HG03432 (cell line): ENCODE measurements around the gene C9orf78.

Experiments used
- ATAC-seq: cut with Tn5 transposase; IDR thresholded peaks from one replicate; pipeline ENCODE4 v1.9.1; 2021; ENCODE audit warnings: mild to moderate bottlenecking, moderate library complexity; ENCODE audit not compliant: unreplicated experiment

C9orf78 gene

GRCh38 chr9:129835128-129835859, at the start of gene C9orf78, which contains the start of gene USP20:
C9orf78 (minus strand) TSS chr9:129835275; CDS start chr9:129835221, 54 bp downstream.
USP20 (plus strand) TSS chr9:129835458; CDS start chr9:129852556, 17,098 bp downstream.
- peak; percentile 95 for ATAC-seq

DNA sequence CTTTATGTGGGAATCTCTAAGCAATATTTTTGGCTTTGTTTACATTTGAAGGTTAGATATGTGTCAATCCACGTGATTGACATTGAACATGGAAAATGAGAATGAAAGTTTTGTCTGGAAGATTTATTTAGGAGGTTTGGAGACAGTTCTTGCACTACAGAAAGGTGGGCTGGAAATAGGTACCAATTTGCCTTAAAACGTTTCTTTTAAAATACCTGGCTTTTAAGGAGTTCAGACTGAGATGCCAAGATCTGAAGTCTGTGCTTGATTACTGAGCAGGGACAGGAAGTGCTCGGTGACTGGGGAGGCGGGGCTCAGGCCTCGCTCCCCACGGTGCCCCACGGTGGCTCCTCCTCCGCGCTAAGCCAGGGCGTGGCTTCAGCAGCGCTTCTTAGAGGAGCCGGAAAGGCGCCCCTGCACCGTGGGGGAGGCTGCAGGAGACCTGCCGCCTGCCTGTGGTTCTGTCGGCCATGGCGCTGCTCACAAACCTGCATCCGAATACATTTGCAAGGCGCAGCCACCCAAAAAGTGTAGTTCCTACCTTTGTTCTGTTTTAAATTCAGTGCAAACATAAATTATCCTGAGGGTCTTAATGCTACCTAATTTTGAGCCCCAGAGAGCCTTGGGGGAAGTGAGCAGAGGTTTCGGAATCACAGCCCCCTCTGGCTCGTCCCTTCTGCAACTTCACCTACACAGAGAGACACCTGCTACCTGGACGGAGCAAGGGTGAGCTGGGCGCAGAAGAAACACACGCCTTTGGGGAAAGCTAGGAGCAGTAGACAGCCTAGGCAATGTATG, 49.3 kb upstream of the C9orf78 start:
- ATAC-seq = peak; percentile 46

DNA sequence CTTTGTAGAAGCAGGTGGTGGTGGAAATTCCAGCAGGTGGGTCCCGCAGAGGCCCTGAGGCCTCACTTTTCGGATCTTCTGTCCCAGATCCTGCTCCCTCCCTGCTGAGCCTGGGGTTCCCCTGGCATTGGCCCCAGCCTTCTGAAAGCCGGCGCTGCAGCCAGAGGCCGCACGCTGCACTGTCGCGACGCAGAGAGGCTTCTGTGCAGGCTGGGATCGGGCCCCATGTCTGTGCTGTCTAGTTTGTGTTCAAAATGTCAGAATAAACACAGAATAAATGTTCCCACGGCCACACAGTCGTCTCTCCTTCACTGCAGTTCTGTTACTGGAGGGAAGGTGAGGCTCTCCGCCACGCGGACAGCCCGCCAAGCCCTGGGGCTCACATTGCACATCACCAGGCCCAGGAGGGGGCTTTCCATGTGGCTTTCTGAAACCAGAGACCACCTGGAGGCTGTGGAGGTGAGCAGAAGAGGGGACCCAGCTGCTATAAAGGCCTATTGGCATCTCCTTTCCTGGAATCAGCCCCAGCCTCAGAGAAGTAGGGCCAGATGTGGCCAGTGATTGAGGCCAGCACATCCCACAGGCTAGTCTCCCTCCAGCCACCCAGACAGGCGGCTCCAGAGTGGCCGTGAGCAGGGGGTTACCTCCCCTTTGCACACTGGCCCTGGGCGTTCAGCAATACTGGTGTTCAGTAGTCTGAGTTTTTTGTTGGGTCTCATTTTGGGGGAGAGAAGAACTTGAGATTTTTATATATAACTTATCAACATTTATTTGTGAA, 46.7 kb upstream of the C9orf78 start:
- no peak for ATAC-seq

GRCh38 chr9:129880654-129881546, 45.8 kb upstream of the C9orf78 start:
- no peak for ATAC-seq

GRCh38 chr9:129879991-129880653, 45.0 kb upstream of the C9orf78 start:
- ATAC-seq = no peak

DNA sequence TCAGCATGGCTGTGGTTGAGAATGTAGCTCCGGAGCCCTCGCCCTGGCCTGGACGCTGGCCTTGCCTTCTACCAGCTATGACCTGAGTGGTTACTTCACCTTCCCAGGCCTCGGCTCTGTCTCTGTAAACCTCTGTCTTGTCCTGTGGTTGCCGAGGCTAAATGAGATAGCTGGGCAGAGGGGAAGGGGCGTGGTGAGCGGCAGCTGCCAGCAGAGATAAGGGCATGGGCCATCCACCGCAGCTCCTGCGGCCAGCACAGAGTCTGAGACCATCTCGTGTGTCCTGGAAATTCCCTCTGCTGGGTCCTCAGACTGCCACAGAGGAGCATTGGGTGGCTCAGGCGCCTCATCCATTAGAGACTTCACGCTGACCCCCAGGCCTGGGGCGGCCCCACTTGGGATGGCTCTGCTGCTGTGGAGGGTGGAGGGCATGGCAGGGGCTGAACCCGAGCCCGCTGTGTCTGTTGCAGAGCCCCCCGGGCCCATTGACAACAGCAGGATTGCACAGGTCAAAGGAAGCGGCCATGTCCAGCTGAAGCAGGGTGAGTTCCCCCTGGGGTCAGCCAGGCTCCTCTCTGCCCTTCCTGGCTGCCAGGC, 44.1 kb upstream of the C9orf78 start:
- ATAC-seq = no peak

DNA sequence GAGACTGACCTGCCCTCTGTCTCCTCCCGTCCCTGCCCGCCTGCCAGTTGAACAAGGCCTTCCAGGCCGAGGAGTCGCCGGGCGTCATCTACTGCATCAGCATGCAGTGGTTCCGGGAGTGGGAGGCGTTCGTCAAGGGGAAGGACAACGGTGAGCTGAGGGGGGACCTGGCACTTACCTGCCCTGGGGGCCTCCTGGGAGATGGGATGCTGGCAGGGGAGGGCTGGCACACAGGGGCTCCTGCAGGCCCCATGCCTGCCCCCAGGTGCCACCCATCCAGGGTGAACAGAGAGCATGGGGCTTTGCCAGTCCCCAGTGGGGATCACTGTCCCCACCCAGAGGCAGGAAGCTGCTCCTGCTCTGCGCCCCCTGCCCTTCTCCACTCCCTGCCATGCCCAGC, 43.2 kb upstream of the C9orf78 start:
- ATAC-seq = no peak

DNA sequence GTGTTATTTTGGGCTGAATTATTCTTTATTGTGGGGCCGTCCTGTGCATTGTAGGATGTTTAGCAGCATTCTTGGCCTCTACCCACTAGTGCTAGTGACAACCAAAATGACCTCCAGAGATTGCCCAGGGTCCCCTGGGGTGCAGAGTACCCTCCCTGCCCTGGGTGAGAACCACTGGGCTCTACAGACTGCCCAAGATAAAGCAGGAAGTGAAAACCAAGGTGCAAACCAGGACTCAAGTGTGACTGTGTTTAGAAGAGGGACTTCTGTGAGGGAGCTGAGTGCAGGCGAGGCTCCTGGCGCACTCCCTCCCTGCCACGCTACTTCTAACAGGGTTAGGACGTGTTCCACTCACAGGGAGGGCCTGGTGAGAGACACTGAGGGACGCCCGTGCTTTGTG, 41.7 kb upstream of the C9orf78 start:
- no peak for ATAC-seq

GRCh38 chr9:129875687-129876395, 40.8 kb upstream of the C9orf78 start:
- ATAC-seq = no peak

GRCh38 chr9:129875181-129875611, 40.1 kb upstream of the C9orf78 start:
- no peak for ATAC-seq

DNA sequence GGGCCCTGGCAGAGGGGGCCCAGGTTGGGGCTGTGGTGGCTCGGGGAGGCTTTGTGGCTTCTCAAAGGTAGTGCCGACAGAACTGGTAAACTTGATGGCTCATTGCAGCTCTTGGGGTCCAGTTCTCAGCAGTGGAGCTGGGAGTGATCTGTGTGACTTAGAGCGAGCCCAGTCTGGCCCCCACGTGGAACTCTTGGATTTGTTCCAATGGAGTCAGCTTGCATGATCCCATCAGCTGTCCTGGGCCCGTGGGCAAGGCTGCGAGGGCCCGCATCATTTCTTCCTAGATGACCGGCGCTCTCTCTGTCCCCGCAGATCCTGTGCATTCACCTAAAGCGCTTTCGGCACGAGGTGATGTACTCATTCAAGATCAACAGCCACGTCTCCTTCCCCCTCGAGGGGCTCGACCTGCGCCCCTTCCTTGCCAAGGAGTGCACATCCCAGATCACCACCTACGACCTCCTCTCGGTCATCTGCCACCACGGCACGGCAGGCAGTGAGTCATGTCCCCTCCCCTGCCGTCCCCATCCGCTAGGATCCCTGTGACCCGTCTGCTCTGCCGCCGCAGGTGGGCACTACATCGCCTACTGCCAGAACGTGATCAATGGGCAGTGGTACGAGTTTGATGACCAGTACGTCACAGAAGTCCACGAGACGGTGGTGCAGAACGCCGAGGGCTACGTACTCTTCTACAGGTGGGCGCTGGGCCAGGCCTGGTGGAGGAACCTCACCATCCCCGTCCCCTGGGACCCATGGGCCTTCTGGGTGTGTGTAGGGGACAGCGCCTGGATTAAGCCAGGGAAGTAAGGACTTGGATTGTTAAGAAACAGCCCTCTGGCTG, 39.4 kb upstream of the C9orf78 start:
- no peak for ATAC-seq

- no peak for ATAC-seq
Observed at GRCh38 chr9:129873563-129874190, 38.6 kb upstream of the C9orf78 start.

DNA sequence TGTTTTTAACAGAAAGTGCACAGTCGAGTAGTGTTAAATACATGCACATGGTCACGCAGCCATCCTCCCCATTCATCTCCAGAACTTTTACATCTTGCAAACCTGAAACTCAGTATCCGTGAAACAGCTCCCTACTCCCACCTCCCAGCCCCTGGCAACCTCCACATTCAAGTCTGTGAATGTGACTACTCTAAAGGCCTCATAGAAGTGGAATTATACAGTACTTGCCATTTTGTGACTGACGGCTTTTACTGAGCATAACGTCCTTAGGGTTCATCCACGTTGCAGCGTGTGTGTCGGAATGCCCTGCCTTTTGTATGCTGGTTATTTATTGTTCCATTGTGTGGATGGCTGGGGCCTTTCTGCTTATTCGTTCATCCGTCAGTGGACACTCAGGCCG, 36.0 kb upstream of the C9orf78 start:
- no peak for ATAC-seq

DNA sequence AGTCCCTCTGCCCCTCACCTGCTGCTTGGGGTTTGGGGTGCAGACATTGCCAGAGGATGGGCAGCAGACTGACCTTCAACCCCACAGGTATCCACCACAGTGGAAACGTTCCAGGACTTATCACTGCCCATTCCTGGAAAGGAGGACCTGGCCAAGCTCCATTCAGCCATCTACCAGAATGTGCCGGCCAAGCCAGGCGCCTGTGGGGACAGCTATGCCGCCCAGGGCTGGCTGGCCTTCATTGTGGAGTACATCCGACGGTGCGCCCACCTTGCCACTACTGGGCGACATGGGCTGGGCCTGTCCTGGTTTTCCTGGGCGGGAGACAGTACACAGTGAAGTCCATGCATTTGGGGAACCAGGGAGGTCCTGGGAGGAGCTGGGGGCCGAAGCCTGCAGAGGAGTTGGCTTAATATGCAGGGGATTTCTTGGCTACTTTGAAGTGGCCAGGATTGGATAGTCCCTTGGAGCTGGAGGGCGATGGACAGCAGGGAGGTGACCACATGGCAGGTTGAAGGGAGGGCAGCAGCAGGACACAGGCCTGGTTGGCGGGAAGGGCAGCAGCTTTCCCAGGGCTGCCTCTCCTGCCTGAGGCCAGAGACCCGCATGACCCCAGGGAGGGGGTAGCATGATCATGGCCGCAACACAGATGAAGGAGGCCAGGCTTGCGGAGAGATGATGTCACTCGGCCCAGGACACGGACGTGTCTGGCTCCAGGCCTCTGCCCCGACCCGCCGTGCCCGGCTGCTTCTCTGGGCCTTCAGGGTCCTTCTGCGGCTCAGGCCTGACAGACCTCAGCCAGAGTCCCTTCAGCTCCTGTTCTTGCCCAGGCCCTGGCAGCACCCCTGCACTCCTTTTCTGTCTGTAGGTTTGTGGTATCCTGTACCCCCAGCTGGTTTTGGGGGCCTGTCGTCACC, 34.8 kb upstream of the C9orf78 start:
- no peak for ATAC-seq

- ATAC-seq = no peak
Observed at GRCh38 chr9:129868872-129869486, 33.9 kb upstream of the C9orf78 start.
